GM18868 (cell line): ENCODE results near the gene MSH4.
A peak's percentile ranks its signal among the peaks of the same experiment; 100 is the strongest.

Experiments used
- ATAC-seq: cut with Tn5 transposase; IDR thresholded peaks from one replicate; pipeline ENCODE4 v1.9.1; 2021; ENCODE audit warnings: mild to moderate bottlenecking, moderate library complexity; ENCODE audit not compliant: unreplicated experiment

The MSH4 gene

GRCh38 chr1:75922698-75923097 lies 126.0 kb downstream of the MSH4 start:
- no peak for ATAC-seq

- no peak for ATAC-seq
These were observed 135.6 kb downstream of the MSH4 start, which contains the start of gene ASB17 for GRCh38 chr1:75932304-75932703. ASB17 (minus strand) TSS chr1:75932404; CDS start chr1:75932291, 113 bp downstream.

GRCh38 chr1:75937034-75937433 lies 140.4 kb downstream of the MSH4 start:
- peak; percentile 81 for ATAC-seq

- ATAC-seq: peak; percentile 77
These were observed 146.4 kb downstream of the MSH4 start for GRCh38 chr1:75943037-75943436.

GRCh38 chr1:75950176-75950575 lies 153.5 kb downstream of the MSH4 start:
- no peak for ATAC-seq

GRCh38 chr1:75952016-75952415 lies 155.3 kb downstream of the MSH4 start:
- no peak for ATAC-seq

GRCh38 chr1:75953461-75953860 lies 156.8 kb downstream of the MSH4 start:
- no peak for ATAC-seq

- ATAC-seq: no peak
These were observed 157.9 kb downstream of the MSH4 start for GRCh38 chr1:75954586-75954985.
